Mucosa of descending colon (tissue), 3 donors: Measurements from ENCODE around the gene SBK1. TPM values are rescaled to one million over a fixed set of nuclear protein-coding genes. Genes with fewer than 3 reads are reported as not detected.
"Not testable (repeated sequence)": the region's sequence is repeated elsewhere in the genome, so short reads cannot be mapped to it uniquely, and the experiment has no call there.

Source experiments
- ATAC-seq: fragments of 200-7000 bp; cut with Tn5 transposase; one replicate; pipeline ENCODE4 v1.9.1; 2020; ENCODE audit warnings: mild to moderate bottlenecking, moderate library complexity
- DNase-seq, 3 donors: peaks; one replicate each; pipeline ENCODE4 v3.0.0-alpha.2; 2020
- H3K36me3 ChIP-seq: fragments of 200-600 bp; one replicate; pipeline ENCODE4 v1.8.0; 2021; ENCODE audit warnings: low read depth, mild to moderate bottlenecking
- H3K4me1 ChIP-seq: fragments of 200-600 bp; one replicate; pipeline ENCODE4 v1.8.0; 2021; ENCODE audit warnings: low read depth, mild to moderate bottlenecking
- H3K4me3 ChIP-seq: fragments of 200-600 bp; one replicate; pipeline ENCODE4 v1.8.0; 2021; ENCODE audit warnings: mild to moderate bottlenecking
- H3K9me3 ChIP-seq: fragments of 200-600 bp; one replicate; pipeline ENCODE4 v1.8.0; 2021; ENCODE audit warnings: mild to moderate bottlenecking
- intact Hi-C, 2 donors: fragments of 100-400 bp; cut with DNase I in 1 of 2; cut with micrococcal nuclease in 1 of 2; formaldehyde crosslinking; loops; one replicate each; pipeline versions ENCODE4 v1.11.0 to v1.11.1; 2022; cut with DNase I, micrococcal nuclease
- total RNA-seq, 3 donors: library from RNA; stranded (reverse); fragmentation: NEBNext Ultra II Directional in 2 of 3; extraction: Animal tissue kit (Norgen Biotek cat#: 25700) in 2 of 3; gene quantifications; one replicate each; pipeline versions ENCODE4 v1.2.1 to v1.2.4, GENCODE V29; 2021 to 2023
- donor health status: DM: no; HTN: no; CAD: no; lungs with moderate emphysema.
- donor health status: DM: no; HTN: no; CAD: no.
- donor health status: DM: no; HTN: yes; CAD: no.

Gene SBK1
- total RNA-seq, 3 donors from 2014 or later = 0.28 to 1.8 (median 0.52) TPM

DNA sequence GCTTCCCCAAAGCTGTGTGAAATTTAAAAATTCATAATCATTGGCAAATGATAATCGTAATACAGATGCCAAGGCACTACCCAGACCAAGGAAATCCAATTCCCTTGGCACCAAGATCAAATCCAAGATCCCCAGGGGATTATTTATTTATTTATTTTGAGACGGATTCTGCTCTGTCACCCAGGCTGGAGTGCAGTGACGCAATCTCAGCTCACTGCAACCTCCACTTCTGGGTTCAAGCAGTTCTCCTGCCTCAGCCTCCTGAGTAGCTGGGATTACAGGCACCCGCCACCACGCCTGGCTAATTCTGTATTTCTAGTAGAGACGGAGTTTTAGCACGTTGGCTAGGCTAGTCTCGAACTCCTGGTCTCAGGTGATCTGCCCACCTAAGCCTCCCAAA lies 43.4 kb downstream of the SBK1 start:
- H3K36me3 ChIP-seq, DNase-seq, H3K4me1 ChIP-seq, ATAC-seq, H3K9me3 ChIP-seq, intact Hi-C loops, H3K4me3 ChIP-seq: not testable (repeated sequence)

DNA sequence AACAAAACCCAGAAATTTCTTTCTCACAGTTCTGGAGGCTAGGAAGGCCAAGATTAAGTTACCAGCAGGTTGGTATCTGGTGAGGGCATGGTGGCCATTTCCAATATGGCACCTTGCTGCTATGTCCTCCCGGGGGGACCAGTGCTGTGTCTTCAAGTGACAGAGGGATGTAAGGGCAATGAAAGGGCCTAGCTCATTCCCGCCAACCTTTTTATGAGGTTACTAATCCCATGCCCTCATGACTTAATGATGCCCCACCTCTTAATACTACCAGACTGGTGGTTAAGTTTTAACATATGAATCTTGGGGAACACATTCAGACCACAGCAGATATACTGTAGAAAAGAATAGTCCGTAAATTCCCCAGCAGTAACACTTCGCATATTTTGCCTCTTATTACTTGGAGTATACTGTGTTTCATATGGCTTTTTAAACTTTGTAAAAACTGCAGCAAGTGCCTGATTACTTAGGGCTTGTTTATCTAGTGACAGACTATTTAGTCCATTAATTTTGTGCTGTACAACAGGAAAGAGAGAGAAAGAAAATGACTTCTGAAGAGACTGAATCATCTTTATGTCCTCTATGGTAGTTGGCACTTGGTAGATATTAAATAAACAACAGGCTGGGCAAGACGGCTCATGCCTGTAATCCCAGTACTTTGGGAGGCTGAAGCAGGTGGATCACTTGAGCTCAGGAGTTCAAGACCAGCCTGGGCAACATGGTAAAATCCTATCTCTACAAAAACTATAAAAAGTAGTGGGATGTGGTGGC lies 44.8 kb downstream of the SBK1 start:
- H3K4me3 ChIP-seq, H3K4me1 ChIP-seq, ATAC-seq, DNase-seq, H3K9me3 ChIP-seq, intact Hi-C loops, H3K36me3 ChIP-seq: not testable (repeated sequence)

DNA sequence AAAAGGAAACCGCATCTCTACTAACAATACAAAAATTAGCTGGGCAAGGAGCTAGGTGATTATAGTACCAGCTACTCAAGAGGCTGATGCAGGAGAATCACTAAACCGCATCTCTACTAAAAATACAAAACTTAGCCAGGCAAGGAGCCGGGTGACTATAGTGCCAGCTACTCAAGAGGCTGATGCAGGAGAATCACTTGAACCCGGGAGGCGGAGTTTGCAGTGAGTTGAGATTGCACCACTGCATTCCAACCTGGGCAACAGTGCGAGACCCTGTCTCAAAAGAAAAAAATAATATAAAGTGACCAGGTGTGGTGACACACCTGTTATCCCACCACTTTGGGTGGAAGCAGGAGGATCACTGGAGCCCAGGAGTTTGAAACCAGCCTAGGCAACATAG lies 45.9 kb downstream of the SBK1 start:
- H3K36me3 ChIP-seq, H3K4me1 ChIP-seq, H3K9me3 ChIP-seq, ATAC-seq, H3K4me3 ChIP-seq, intact Hi-C loops, DNase-seq: not testable (repeated sequence)

DNA sequence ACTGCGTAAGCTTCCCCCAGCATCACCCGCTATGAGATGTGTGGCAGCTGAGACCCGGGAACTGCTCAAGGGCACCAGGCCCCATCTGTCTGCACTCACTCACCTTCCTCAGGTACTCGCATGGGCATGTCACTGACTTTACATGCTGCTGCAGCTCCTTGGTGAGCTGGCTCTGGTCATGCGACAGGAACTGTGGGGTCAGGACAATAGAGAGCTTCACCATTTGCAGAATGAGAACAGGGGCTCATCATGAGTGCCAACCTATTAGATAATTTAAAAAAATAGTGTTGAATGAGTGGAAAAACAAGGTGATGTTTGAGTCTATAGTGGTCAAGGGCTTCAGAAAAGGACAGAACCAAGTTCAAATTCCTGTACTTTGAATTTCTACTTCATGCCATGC lies 70.3 kb downstream of the SBK1 start:
- H3K36me3 ChIP-seq, H3K9me3 ChIP-seq, H3K4me3 ChIP-seq, intact Hi-C loops, DNase-seq, ATAC-seq, H3K4me1 ChIP-seq: not testable (repeated sequence)

DNA sequence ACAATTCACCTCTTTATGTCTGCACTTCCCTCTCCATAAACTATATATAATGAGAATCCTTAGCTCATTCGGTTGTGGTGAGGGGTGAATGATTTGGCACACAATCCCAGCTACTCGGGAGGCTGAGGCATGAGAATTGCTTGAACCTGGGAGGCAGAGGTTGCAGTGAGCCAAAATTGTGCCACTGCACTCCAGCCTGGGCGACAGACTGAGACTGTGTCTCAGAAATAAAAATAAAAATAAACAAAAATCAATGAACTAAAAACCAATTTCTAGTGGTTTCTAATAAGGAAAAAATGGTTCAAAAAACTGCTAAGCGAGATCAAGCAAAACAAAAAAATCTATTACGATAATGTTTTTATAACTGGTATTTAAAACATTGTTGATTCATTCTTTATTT lies 71.1 kb downstream of the SBK1 start, which contains the start of gene NPIPB6:
Gene NPIPB6 (minus strand): TSS at position 101 of the 400 bp plus-strand sequence. CDS start 686 bp downstream, outside the sequence.
- H3K4me3 ChIP-seq, intact Hi-C loops, ATAC-seq, H3K4me1 ChIP-seq, H3K36me3 ChIP-seq, H3K9me3 ChIP-seq, DNase-seq: not testable (repeated sequence)

DNA sequence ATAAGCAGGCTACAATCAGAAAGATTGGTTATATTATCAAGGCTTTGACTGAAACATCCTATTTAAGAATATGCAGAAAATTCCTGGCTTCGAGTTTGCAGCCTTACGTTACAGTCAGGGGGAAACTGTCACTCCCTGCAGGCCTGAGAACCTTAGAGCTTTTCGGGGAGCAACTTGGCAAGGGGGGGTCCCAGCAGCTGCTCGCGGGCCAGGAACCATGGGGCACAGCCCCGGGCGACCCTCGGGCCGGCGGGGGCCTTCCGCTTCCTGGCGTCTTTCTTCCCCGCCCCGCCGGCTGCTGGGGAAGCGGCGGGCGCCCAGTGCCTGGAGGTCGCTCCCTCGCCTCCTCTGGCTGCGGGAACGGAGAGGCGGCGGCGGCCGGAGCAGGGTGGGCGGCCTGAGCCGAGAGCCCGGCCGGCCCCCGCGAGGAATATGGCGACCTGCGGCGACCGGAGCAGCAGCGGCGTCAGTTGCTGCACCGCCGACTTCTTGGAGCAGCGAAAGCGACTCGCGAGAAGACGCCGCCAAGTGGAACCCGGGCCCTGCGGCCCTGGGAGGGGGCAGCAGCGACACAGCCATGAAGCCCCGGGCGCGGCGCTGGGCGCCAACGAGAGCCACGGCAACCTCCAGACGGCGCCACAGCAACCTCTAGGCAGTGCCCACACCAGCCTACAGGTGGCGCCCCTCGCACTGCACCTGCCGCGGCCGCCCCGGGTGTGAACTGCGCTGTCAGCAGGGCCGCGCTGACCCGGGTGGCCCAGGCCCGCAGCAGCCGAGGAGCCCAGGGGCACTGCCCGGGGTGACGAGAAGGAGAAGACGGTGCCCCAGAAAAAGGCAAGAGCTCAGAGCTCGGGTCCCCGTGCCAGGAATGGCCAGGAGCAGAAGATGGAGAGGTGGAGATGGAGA lies 72.2 kb downstream of the SBK1 start:
- H3K9me3 ChIP-seq, H3K36me3 ChIP-seq, intact Hi-C loops, H3K4me3 ChIP-seq, H3K4me1 ChIP-seq: not testable (repeated sequence)
- ATAC-seq = peak; percentile 100
- peak in 2 of 3 donors; percentile 0 to 24 for DNase-seq

DNA sequence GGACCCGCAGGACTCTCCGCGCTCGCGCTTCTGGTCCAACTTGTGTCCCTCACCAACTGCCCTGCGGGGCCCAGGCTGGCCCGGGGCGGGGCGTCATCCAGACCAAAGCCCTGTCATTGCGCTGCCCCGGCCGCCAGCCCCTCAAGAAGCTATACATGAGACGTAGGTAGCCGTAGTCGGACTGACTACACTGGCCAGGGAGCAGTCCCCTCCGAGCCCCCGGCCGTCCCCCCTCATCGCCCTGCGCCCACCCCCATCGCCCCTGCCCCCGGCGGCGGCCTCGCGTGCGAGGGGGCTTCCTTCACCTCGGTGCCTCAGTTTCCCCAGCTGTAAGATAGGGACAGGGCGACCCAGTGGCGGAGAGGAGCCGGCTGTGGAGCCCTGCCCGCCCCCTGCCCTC lies 75.6 kb downstream of the SBK1 start:
- intact Hi-C loops, DNase-seq, H3K4me1 ChIP-seq, H3K4me3 ChIP-seq, H3K36me3 ChIP-seq, ATAC-seq, H3K9me3 ChIP-seq: not testable (repeated sequence)

Other genes with a start within 250 kb of the SBK1 start
- 1 to 10 TPM in 1 of 3 donors, under 1 TPM in 1, not detected in 1; 0.46 to 1.2 TPM for gene GSG1L, start 228.8 kb upstream of the SBK1 start, total RNA-seq
- gene XPO6, start 80.6 kb upstream of the SBK1 start, total RNA-seq = 100 to 1,000 TPM in 2 of 3 donors, 10 to 100 TPM in 1; 97.6 to 138 (median 114) TPM
- 1 to 10 TPM in 2 of 3 donors, under 1 TPM in 1; 0.94 to 4.3 (median 1.0) TPM for gene NPIPB6, start 71.0 kb downstream of the SBK1 start, total RNA-seq
- 100 to 1,000 TPM in 1 of 3 donors, 10 to 100 TPM in 2; 36.5 to 104 (median 52.4) TPM for gene EIF3CL, start 111.3 kb downstream of the SBK1 start, total RNA-seq
- under 1 TPM; 0.24 to 0.32 (median 0.32) TPM for gene NPIPB7, start 179.8 kb downstream of the SBK1 start, total RNA-seq
- 100 to 1,000 TPM in 2 of 3 donors, 10 to 100 TPM in 1; 73.4 to 125 (median 101) TPM for gene CLN3, start 199.5 kb downstream of the SBK1 start, total RNA-seq
- 10 to 100 TPM; 28.8 to 65.4 (median 57.2) TPM for gene APOBR, start 202.1 kb downstream of the SBK1 start, total RNA-seq
- gene IL27, start 214.3 kb downstream of the SBK1 start, total RNA-seq = not detected
- 100 to 1,000 TPM in 2 of 3 donors, 10 to 100 TPM in 1; 51.7 to 145 (median 129) TPM for gene NUPR1, start 246.4 kb downstream of the SBK1 start, total RNA-seq